Spleen (tissue), 11 donors: ENCODE measurements around the gene TOP1. TPM values are rescaled to one million over a fixed set of nuclear protein-coding genes. Genes with fewer than 3 reads are reported as not detected.

ENCODE experiments used
- DNase-seq: peaks from one replicate; pipeline ENCODE4 v3.0.0-alpha.2; 2020
- H3K27ac ChIP-seq, 8 donors: fragments of 200-600 bp; sonication (generic) in 7 of 8; 1 replicate in 4 of 8; 2 replicates in 4 of 8; pipeline versions ENCODE4 v1.5.0 to v1.8.0; 2016 to 2021; ENCODE audit warnings: inconsistent platforms in 4 of 8, mild to moderate bottlenecking in 4 of 8, moderate library complexity in 1 of 8
- H3K27me3 ChIP-seq, 7 donors: fragments of 200-600 bp; sonication (generic) in 6 of 7; replicated peaks in 1 of 7; 1 replicate in 4 of 7; 2 replicates in 3 of 7; pipeline versions ENCODE4 v1.5.0 to v1.8.0; 2016 to 2021; ENCODE audit warnings: inconsistent platforms in 3 of 7, mild to moderate bottlenecking in 1 of 7
- H3K36me3 ChIP-seq, 6 donors: fragments of 200-600 bp; sonication (generic) in 5 of 6; 1 replicate in 4 of 6; 2 replicates in 2 of 6; pipeline versions ENCODE4 v1.5.0 to v1.8.0; 2016 to 2021; ENCODE audit warnings: inconsistent platforms in 2 of 6
- H3K4me1 ChIP-seq, 6 donors: fragments of 200-600 bp; sonication (generic) in 5 of 6; 1 replicate in 3 of 6; 2 replicates in 3 of 6; pipeline versions ENCODE4 v1.5.0 to v1.8.0; 2016 to 2021; ENCODE audit warnings: inconsistent platforms in 3 of 6
- H3K4me3 ChIP-seq, 8 donors: fragments of 200-600 bp; sonication (generic) in 7 of 8; 1 replicate in 4 of 8; 2 replicates in 4 of 8; pipeline versions ENCODE4 v1.5.0 to v1.8.0; 2016 to 2021; ENCODE audit warnings: inconsistent platforms in 4 of 8, mild to moderate bottlenecking in 4 of 8, moderate library complexity in 2 of 8
- H3K9me3 ChIP-seq, 8 donors: fragments of 200-600 bp; sonication (generic) in 7 of 8; 1 replicate in 4 of 8; 2 replicates in 4 of 8; pipeline versions ENCODE4 v1.5.0 to v1.8.0; 2016 to 2021; ENCODE audit warnings: inconsistent platforms in 4 of 8
- POLR2A ChIP-seq, 3 donors: fragments of 450-650 bp; IDR thresholded peaks; one replicate each; pipeline ENCODE4 v1.5.1; 2017; ENCODE audit warnings: antibody characterized with exemption in 3 of 3, mild to moderate bottlenecking in 1 of 3
- POLR2AphosphoS5 ChIP-seq, 3 donors: sonication (generic); formaldehyde crosslinking; IDR thresholded peaks; one replicate each; pipeline ENCODE4 v1.5.1; 2017; ENCODE audit warnings: antibody characterized with exemption in 3 of 3
- WGBS, 5 donors: extraction: QIAGEN DNeasy Blood & Tissue Kit in 3 of 5; methylation state at CpG; one replicate each; pipeline versions ENCODE4 v1.1.5 to v1.1.7; 2013 to 2018; 5-methylcytosine and 5-hydroxymethylcytosine counted together
- intact Hi-C: fragments of 100-400 bp; cut with DNase I; formaldehyde crosslinking; loops from one replicate; pipeline ENCODE4 v1.15.0; 2023; ENCODE audit warnings: low total_unique reads
- polyA plus RNA-seq, 3 donors: library from polyadenylated mRNA; stranded (reverse); fragments of 200-250 nt; gene quantifications; one replicate each; pipeline ENCODE4 v1.2.1, GENCODE V29; 2013
- total RNA-seq, 7 donors: library from RNA; depleted of rRNA in 3 of 7; stranded (reverse); fragments of >200 nt in 3 of 7; fragmentation: NEBNext Ultra II Directional in 4 of 7; extraction: Animal tissue kit (Norgen Biotek cat#: 25700) in 4 of 7; gene quantifications; one replicate each; pipeline versions ENCODE4 v1.1.0 to v1.2.1, GENCODE V29; 2016 to 2021
- TF ChIP-seq, protein P1 (sequence below), 11 experiments: fragments of 200-600 bp in 7 of 11; fragments of 450-650 bp in 4 of 11; sonication (generic) in 4 of 11; IDR thresholded peaks in 8 of 11; conservative IDR thresholded peaks in 3 of 11; 1 replicate in 7 of 11; 2 replicates in 4 of 11; pipeline versions ENCODE4 v1.4.0 to v1.8.0; 2016 to 2021; ENCODE audit warnings: antibody characterized with exemption in 11 of 11, inconsistent platforms in 4 of 11, mild to moderate bottlenecking in 1 of 11
- donor health status: healthy with polysubstance abuse.
- donor health status: DM: no; HTN: no; CAD: no; lungs with moderate emphysema.
- donor health status: DM: no; HTN: no; CAD: no.
- donor health status: Bipolar disorder and iron deficiency.
- donor health status: healthy.
- donor health status: DM: no; HTN: no; CAD: no.
- donor health status: DM: yes; HTN: yes; CAD: no.

TOP1 gene
- total and polyA plus RNA-seq, 10 donors: 20.7 to 74.6 (median 44.8) TPM

DNA sequence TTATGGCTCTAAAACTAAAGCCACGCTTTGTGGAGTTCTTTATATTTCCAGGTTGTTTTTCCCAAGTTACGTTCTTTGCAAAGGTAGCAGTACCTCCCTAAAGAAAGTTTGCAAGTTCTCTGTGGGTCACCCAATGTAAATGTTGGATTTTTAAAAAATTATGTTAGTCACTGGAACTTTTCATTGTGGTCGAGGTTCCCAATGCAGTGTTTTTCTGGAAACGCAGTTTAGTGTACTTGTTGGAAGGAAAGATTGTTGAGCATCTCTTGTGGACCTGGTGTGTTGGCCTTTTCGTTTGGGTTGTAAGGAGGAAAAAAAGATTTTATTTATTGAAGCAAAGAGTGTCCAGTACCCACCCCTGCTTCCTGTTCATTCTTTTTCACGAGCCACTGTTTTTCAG, 1.4 kb downstream of the TOP1 start:
- H3K27ac ChIP-seq: peak overlapping the region in 7 of 8 donors; percentile 93 to 100 (median 97)
- no peaks in the 10 kb centered on the region for H3K9me3 ChIP-seq
- peaks cover 47 to 67% (median 59%) of the 10 kb centered on the region in 6 donors for H3K4me1 ChIP-seq
- no peak for DNase-seq
- H3K27me3 ChIP-seq: no peaks in the 10 kb centered on the region
- H3K4me3 ChIP-seq: peak overlapping the region; percentile 50 to 95 (median 80)
- WGBS, 5 donors: 20 to 35% (median 22%) methylated on average over 6 of the region's 6 CpGs
- intact Hi-C loops: no loop called here
- no peaks in the 10 kb centered on the region for H3K36me3 ChIP-seq
- TF ChIP-seq POLR2A (IDR thresholded peaks at IDR 0.05) (no peak), POLR2AphosphoS5 (IDR thresholded peaks at IDR 0.05) (no peak)

DNA sequence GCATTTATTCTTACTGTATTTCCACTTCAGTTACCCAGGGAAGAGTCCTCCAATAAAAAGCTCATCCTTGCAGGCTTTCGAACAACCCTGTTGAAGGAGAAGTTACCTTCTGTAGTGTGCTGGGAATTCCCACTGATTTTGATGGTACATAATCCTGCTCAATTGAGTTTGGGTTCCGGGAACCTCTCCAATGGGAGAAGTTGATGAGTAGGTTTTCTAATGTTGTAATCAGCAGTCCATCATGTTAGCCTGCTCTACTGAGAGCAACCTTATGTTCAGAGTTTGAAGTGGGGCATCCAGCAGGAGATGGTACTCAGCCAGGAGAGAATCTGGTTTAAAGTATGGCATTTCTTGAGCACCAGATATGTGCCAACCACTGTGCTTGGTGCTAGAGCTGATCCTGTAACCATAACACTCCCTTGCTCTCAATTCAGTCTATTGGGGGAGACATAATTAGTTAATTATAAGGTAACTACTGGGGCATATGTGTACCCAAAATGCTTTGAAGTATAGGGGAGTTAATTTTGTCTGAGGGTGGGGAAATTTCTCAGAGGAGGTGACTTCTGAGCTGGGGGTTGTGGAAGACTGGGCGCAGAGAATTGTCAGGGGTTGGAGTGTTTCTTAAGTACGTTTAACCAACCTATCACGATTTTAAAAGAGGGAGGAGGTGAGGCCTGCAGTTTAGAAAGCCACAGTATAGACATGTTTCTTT, 2.1 kb downstream of the TOP1 start:
- no peaks in the 10 kb centered on the region for H3K27me3 ChIP-seq
- no peak for DNase-seq
- H3K4me1 ChIP-seq: peaks cover 47 to 73% (median 64%) of the 10 kb centered on the region in 6 donors
- peak overlapping the region; percentile 50 to 95 (median 80) for H3K4me3 ChIP-seq
- WGBS, 5 donors: 61 to 71% (median 66%) methylated on average over 5 of the region's 5 CpGs
- intact Hi-C loops: no loop called here
- H3K36me3 ChIP-seq: no peaks in the 10 kb centered on the region
- H3K27ac ChIP-seq: peak overlapping the region in 4 of 8 donors; percentile 18 to 100 (median 95)
- H3K9me3 ChIP-seq: no peaks in the 10 kb centered on the region
- TF ChIP-seq, protein P1, sequence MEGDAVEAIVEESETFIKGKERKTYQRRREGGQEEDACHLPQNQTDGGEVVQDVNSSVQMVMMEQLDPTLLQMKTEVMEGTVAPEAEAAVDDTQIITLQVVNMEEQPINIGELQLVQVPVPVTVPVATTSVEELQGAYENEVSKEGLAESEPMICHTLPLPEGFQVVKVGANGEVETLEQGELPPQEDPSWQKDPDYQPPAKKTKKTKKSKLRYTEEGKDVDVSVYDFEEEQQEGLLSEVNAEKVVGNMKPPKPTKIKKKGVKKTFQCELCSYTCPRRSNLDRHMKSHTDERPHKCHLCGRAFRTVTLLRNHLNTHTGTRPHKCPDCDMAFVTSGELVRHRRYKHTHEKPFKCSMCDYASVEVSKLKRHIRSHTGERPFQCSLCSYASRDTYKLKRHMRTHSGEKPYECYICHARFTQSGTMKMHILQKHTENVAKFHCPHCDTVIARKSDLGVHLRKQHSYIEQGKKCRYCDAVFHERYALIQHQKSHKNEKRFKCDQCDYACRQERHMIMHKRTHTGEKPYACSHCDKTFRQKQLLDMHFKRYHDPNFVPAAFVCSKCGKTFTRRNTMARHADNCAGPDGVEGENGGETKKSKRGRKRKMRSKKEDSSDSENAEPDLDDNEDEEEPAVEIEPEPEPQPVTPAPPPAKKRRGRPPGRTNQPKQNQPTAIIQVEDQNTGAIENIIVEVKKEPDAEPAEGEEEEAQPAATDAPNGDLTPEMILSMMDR (IDR thresholded peaks at IDR 0.05 in 8 of 11, conservative IDR thresholded peaks at IDR 0.05 in 3 of 11): no peak
- TF ChIP-seq POLR2A (IDR thresholded peaks at IDR 0.05) (no peak), POLR2AphosphoS5 (IDR thresholded peaks at IDR 0.05) (no peak)

- Histone ChIP-seq H3K4me3 (peak overlapping the region in 6 of 8 donors; percentile 50 to 89 (median 80)), H3K9me3 (no peaks in the 10 kb centered on the region), H3K27me3 (no peaks in the 10 kb centered on the region), H3K36me3 (no peaks in the 10 kb centered on the region), H3K4me1 (peaks cover 47 to 78% (median 66%) of the 10 kb centered on the region in 6 donors), H3K27ac (peak overlapping the region in 3 of 8 donors; percentile 18 to 100 (median 97))
- 81 to 94% (median 86%) methylated on average over 2 of the region's 2 CpGs for WGBS, 5 donors
- no peak for DNase-seq
- intact Hi-C loops: no loop called here
- no peak for TF ChIP-seq POLR2A (IDR thresholded peaks at IDR 0.05)
Observed at GRCh38 chr20:41031243-41031619, 2.6 kb downstream of the TOP1 start.

DNA sequence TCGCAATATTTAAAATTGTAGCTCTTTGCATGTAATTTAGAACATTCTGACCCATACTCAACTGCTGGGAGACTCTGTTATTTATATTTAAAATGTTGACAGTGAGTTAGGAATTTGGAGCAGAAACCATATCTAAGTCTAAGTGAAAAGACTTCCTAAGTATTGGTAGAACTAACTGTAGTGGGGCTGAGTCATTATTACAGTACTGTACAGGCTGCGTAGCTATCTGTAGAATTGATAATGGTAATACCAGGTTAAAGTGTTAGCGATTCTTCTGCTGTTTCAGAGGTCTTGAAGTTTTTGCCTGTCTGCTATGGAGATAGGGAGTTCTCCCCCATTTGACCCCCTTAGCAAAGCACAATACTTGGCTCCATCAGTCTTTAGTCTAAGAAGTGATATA, 3.6 kb downstream of the TOP1 start:
- TF ChIP-seq POLR2AphosphoS5 (IDR thresholded peaks at IDR 0.05): no peak
- TF ChIP-seq POLR2A (IDR thresholded peaks at IDR 0.05): no peak
- TF ChIP-seq, protein P1 (IDR thresholded peaks at IDR 0.05 in 8 of 11, conservative IDR thresholded peaks at IDR 0.05 in 3 of 11): no peak
- H3K9me3 ChIP-seq: no peaks in the 10 kb centered on the region
- H3K27ac ChIP-seq: no peak overlapping the region
- intact Hi-C loops: no loop called here
- WGBS, 5 donors: 95 to 99% (median 97%) methylated on average over 3 of the region's 3 CpGs
- DNase-seq: no peak
- no peaks in the 10 kb centered on the region for H3K27me3 ChIP-seq
- peaks cover 0 to 5% (median 0%) of the 10 kb centered on the region in 6 donors for H3K36me3 ChIP-seq
- peak overlapping the region in 2 of 8 donors; percentile 80 to 89 for H3K4me3 ChIP-seq
- H3K4me1 ChIP-seq: peaks cover 47 to 89% (median 71%) of the 10 kb centered on the region in 6 donors

GRCh38 chr20:41034239-41034638, 5.6 kb downstream of the TOP1 start:
- peaks cover 42 to 99% (median 72%) of the 10 kb centered on the region in 6 donors for H3K4me1 ChIP-seq
- 88 to 92% (median 90%) methylated on average over 3 of the region's 3 CpGs for WGBS, 5 donors
- intact Hi-C loops: no loop called here

More at GRCh38 chr20:41034239-41034638, 5.6 kb downstream of the TOP1 start:
- TF ChIP-seq POLR2A (IDR thresholded peaks at IDR 0.05) (no peak), POLR2AphosphoS5 (IDR thresholded peaks at IDR 0.05) (no peak)
- TF ChIP-seq, protein P1 (IDR thresholded peaks at IDR 0.05 in 8 of 11, conservative IDR thresholded peaks at IDR 0.05 in 3 of 11): no peak
- H3K36me3 ChIP-seq: peaks cover 0 to 6% (median 0%) of the 10 kb centered on the region in 6 donors
- DNase-seq: no peak
- H3K27ac ChIP-seq: no peak overlapping the region
- no peak overlapping the region for H3K4me3 ChIP-seq
- no peaks in the 10 kb centered on the region for H3K9me3 ChIP-seq
- no peaks in the 10 kb centered on the region for H3K27me3 ChIP-seq
